ENCODE results near the gene TMEM131. TPM values are rescaled to one million over a fixed set of nuclear protein-coding genes. Genes with fewer than 3 reads are reported as not detected.

TMEM131 gene
- total and polyA plus RNA-seq, 10 of the 15 experiments (the other 5 are each of a cell fraction or from before 2014, with no cell fraction given): 6.0 to 48.2 (median 23.2) TPM

DNA sequence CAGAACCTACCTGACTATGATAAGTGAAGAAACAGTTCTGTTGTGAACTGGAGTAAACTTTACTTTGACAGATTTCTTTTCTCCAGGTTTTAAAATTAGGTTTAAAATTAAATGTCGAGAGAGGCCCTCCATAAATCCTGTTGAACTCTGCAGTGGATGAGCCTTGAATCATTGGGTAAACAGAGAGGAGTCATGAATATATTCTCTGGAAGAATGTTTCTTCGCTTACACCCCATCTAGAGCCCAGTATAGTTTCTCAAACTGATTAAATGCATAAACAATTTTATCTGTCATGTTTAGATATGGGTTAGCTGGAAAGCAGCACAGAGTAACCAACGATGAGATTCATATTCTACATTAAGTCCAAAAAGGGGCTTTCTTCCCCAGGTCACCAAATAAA is 198.4 kb downstream of the TMEM131 start (continued):
- TF ChIP-seq ZBTB11 (CRISPR knock-in tag; IDR thresholded peaks at IDR 0.05) (no peak), RUNX3 (IDR thresholded peaks at IDR 0.05; ENCODE audit: low read length) (no peak), JUNB (IDR thresholded peaks at IDR 0.05) (no peak), EED (IDR thresholded peaks at IDR 0.05; ENCODE audit: low read depth) (no peak)
- TF ChIP-seq, protein P1, sequence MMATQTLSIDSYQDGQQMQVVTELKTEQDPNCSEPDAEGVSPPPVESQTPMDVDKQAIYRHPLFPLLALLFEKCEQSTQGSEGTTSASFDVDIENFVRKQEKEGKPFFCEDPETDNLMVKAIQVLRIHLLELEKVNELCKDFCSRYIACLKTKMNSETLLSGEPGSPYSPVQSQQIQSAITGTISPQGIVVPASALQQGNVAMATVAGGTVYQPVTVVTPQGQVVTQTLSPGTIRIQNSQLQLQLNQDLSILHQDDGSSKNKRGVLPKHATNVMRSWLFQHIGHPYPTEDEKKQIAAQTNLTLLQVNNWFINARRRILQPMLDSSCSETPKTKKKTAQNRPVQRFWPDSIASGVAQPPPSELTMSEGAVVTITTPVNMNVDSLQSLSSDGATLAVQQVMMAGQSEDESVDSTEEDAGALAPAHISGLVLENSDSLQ (IDR thresholded peaks at IDR 0.05): no peak

- H3K27ac ChIP-seq (ENCODE audit: control insufficient read depth, insufficient read depth): no peak overlapping the region
- H3K79me2 ChIP-seq (ENCODE audit: control insufficient read depth, insufficient read depth, low read length): no peaks in the 10 kb centered on the region
- no peak overlapping the region for H3K4me3 ChIP-seq
- BruUV-seq (replicated peaks): no TSS peak
- H3K27me3 ChIP-seq (replicated peaks in 1 of 2; ENCODE audit: control insufficient read depth in 2 of 2, insufficient read depth in 2 of 2, low read length in 1 of 2): no peaks in the 10 kb centered on the region
- ChIA-PET RAD21 (ENCODE audit: unreplicated experiment) (no interaction called here), POLR2A (no interaction called here), SMC1A (ENCODE audit: uncharacterized antibody, unreplicated experiment) (no interaction called here), CTCF (interaction anchor here (1.9 kb wide), 1 partner anchor 472 kb away, joined by 5 read pairs; no protein-coding TSS in a partner anchor)
- no peak overlapping the region for H3K4me2 ChIP-seq (ENCODE audit: control insufficient read depth, insufficient read depth)
- no peak for FAIRE-seq
- peaks cover 1 to 15% of the 10 kb centered on the region in 2 experiments for H3K36me3 ChIP-seq (ENCODE audit: control insufficient read depth in 2 of 2, insufficient read depth in 2 of 2, low read length in 1 of 2)
- in situ Hi-C loops (cut with MboI) (no loop called here), intact Hi-C loops (cut with micrococcal nuclease; ENCODE audit: unreplicated experiment) (no loop called here)
- H3K4me1 ChIP-seq (ENCODE audit: control insufficient read depth, insufficient read depth, low read length): no peaks in the 10 kb centered on the region
- H3K9ac ChIP-seq (ENCODE audit: control insufficient read depth, insufficient read depth, low read length): no peak overlapping the region
- no peak for DNase-seq (ENCODE audit: low read depth, low spot score)
- H3K9me3 ChIP-seq (replicated peaks; ENCODE audit: control insufficient read depth, insufficient read depth, low read length): no peaks in the 10 kb centered on the region
- no peak for ATAC-seq
- 98% methylated on average over 2 of the region's 2 CpGs for WGBS (ENCODE audit: insufficient coverage, insufficient replicate concordance, low lambda C conversion rate, missing lambda C conversion rate)
- no peaks in the 10 kb centered on the region for H4K20me1 ChIP-seq (ENCODE audit: control insufficient read depth, insufficient read depth)
- H2AFZ ChIP-seq (ENCODE audit: control insufficient read depth, low read depth, low read length): no peak overlapping the region
- TF ChIP-seq ZNF217 (IDR thresholded peaks at IDR 0.05) (no peak), ZBTB40 (IDR thresholded peaks at IDR 0.05; ENCODE audit: borderline replicate concordance) (no peak), HDGF (IDR thresholded peaks at IDR 0.05) (no peak), NR2C2 (IDR thresholded peaks at IDR 0.05; ENCODE audit: borderline replicate concordance, control insufficient read depth, insufficient read length, low read depth) (no peak), CBFB (IDR thresholded peaks at IDR 0.05; ENCODE audit: low read depth) (no peak), CEBPB (IDR thresholded peaks at IDR 0.05; ENCODE audit: borderline replicate concordance in 1 of 2, low read depth in 2 of 2, low read length in 2 of 2) (no peak)
- TF ChIP-seq, protein P2, sequence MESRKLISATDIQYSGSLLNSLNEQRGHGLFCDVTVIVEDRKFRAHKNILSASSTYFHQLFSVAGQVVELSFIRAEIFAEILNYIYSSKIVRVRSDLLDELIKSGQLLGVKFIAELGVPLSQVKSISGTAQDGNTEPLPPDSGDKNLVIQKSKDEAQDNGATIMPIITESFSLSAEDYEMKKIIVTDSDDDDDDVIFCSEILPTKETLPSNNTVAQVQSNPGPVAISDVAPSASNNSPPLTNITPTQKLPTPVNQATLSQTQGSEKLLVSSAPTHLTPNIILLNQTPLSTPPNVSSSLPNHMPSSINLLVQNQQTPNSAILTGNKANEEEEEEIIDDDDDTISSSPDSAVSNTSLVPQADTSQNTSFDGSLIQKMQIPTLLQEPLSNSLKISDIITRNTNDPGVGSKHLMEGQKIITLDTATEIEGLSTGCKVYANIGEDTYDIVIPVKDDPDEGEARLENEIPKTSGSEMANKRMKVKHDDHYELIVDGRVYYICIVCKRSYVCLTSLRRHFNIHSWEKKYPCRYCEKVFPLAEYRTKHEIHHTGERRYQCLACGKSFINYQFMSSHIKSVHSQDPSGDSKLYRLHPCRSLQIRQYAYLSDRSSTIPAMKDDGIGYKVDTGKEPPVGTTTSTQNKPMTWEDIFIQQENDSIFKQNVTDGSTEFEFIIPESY (IDR thresholded peaks at IDR 0.05): no peak
Observed at GRCh38 chr2:97796465-97797126, 199.2 kb downstream of the TMEM131 start.

All from GM12878 (cell line).